Fibroblast of the aortic adventitia (primary cell): ENCODE measurements around the gene WFIKKN1. TPM values are rescaled to one million over a fixed set of nuclear protein-coding genes. Genes with fewer than 3 reads are reported as not detected.
A peak's percentile ranks its signal among the peaks of the same experiment; 100 is the strongest.

Experiments used
- DNase-seq: peaks from one replicate; pipeline ENCODE4 v3.0.0-alpha.2; 2010; ENCODE audit warnings: low read depth
- H3K4me3 ChIP-seq: 2 replicates; pipeline ENCODE4 v1.5.1; 2011; ENCODE audit warnings: low read depth, mild to moderate bottlenecking, control low read depth, low read length, moderate library complexity
- total RNA-seq: library from RNA; depleted of rRNA; stranded (reverse); fragments of >200 nt; gene quantifications from 2 replicates; pipeline ENCODE4 v1.2.3, GENCODE V29; 2012; ENCODE audit warnings: low replicate concordance
- TF ChIP-seq, protein P1 (sequence below): IDR thresholded peaks from 2 replicates; pipeline ENCODE4 v1.5.1; 2011; ENCODE audit warnings: mild to moderate bottlenecking, low read length, control low read depth, inconsistent platforms; ENCODE audit not compliant: insufficient read depth

Gene WFIKKN1
- total RNA-seq, 1 donor: 0.18 TPM

DNA sequence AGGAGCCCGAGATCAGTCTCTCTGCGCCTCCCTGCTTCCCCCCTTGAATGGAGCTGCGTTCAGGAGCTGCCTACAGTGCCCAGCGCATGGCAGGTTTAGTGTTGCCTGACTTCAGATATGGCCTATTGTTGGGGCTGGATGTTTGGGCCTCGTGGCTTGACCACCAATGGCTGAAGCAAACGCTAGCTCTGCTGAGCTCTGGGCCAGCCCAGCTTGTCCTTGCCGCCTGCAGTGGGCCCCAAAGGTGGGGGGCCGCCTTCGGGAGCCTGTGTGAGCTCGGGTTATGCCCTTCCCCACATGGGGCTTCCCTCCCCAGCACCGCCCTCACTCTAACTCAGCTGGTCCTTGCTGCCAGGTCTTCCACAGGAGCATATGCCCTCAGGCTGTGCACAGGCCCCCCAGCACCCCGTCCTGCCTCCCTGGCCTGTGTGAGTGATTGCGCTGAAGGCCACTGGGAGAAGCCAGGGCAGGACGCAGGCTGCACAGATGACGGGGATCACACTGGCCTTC is 7.3 kb downstream of the WFIKKN1 start:
- H3K4me3 ChIP-seq: no peak overlapping the region
- no peak for DNase-seq
- TF ChIP-seq, protein P1, sequence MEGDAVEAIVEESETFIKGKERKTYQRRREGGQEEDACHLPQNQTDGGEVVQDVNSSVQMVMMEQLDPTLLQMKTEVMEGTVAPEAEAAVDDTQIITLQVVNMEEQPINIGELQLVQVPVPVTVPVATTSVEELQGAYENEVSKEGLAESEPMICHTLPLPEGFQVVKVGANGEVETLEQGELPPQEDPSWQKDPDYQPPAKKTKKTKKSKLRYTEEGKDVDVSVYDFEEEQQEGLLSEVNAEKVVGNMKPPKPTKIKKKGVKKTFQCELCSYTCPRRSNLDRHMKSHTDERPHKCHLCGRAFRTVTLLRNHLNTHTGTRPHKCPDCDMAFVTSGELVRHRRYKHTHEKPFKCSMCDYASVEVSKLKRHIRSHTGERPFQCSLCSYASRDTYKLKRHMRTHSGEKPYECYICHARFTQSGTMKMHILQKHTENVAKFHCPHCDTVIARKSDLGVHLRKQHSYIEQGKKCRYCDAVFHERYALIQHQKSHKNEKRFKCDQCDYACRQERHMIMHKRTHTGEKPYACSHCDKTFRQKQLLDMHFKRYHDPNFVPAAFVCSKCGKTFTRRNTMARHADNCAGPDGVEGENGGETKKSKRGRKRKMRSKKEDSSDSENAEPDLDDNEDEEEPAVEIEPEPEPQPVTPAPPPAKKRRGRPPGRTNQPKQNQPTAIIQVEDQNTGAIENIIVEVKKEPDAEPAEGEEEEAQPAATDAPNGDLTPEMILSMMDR: no peak

GRCh38 chr16:638836-639235 is 8.1 kb downstream of the WFIKKN1 start:
- H3K4me3 ChIP-seq: no peak overlapping the region
- TF ChIP-seq, protein P1: no peak

DNA sequence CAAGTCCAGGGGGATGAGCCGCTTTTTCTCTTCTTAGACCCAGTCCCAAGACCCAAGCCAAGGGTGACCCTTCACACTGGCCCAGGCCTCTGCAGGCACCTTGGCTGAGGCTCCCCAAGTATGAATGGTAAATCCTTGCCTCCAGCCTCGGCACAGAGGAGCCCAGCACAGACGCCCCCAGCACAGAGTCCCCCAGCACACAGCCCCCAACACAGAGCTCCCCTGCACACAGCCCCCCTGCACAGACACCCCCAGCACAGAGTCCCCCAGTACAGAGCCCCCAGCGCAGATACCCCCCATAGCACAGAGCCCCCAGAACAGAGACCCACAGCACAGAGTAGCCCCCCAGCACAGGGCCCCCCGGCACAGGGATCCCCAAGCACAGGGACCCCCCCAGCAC is 9.8 kb downstream of the WFIKKN1 start:
- peak overlapping the region; percentile 85 for H3K4me3 ChIP-seq
- DNase-seq: no peak
- TF ChIP-seq, protein P1: no peak

More at GRCh38 chr16:638836-639235, 8.1 kb downstream of the WFIKKN1 start:
- no peak for DNase-seq

GRCh38 chr16:641326-642188 is 10.8 kb downstream of the WFIKKN1 start, which contains the start of gene MCRIP2:
MCRIP2 (plus strand) TSS chr16:641828; CDS start chr16:641992, 164 bp downstream.
- DNase-seq: peak; percentile 66
- peak within 1 kb of the TSS; percentile 85 for H3K4me3 ChIP-seq
- TF ChIP-seq, protein P1: no peak

DNA sequence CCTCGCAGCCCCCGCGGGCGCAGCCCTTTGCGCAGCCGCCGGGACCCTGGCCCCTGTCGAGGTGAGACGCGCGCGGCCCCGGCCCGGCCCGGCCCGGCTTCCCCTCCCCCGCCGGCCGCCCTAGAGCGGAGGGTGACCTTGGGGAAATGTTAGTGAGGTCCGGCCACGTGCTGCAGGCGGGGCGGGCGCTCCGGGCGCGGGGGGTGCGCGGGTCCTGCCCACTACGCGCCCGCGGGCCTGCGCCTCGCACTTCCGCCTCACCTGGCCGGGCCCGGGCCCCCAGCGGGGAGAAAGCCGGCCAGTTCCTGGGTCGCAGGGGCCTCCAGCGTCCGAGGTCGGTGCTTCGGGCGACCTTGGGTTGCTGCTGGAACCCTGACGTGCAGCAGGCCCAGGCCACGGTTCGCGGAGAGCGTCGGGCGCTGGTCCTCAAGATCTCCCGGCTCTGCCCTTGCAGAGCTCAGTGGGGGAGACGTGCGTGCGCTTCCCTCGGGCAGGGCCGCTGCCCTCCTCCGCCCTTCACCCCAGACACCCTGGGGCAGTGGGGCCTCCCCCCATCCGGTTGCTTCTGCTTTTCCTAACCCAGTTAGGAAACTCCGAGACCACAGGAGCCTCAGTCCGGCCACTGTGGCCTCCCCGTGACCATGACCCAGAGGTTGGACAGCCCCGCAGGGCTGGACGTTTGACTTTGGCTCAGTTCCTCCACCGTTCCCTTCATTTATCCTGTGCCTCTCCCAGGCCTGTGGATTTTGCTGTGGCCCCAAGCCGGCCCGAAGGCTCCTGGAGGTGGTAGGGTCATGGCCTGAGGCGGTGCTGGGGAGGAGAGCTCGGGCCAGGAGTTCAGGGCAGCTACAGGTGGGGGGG is 11.6 kb downstream of the WFIKKN1 start:
- TF ChIP-seq, protein P1: no peak
- H3K4me3 ChIP-seq: peak overlapping the region; percentile 85
- DNase-seq: no peak

DNA sequence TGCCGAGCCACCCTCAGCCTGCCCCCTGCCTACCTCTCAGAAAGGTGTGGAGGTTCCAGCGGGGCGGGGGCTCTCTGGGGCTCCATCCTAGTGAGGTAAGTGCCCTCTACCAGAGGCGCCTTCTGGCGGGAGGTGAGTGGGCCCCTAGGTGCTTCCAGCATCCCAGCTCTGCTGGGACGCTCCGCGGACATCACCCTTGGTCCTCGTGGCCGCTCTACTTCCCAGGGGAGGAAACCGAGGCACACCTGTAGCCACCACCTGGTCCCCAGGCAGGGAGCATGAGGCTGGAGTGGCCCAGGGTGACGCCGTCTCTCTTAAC is 12.2 kb downstream of the WFIKKN1 start:
- peak overlapping the region; percentile 85 for H3K4me3 ChIP-seq
- DNase-seq: no peak
- TF ChIP-seq, protein P1: no peak
